H9 (cell line): ENCODE results near the gene TIMM22. TPM values are rescaled to one million over a fixed set of nuclear protein-coding genes. Genes with fewer than 3 reads are reported as not detected.

Experiments used
- DNase-seq: peaks from one replicate; pipeline ENCODE4 v3.0.0-alpha.2; 2017
- H2AFZ ChIP-seq: one replicate; pipeline ENCODE4 v1.6.1; 2013; ENCODE audit warnings: mild to moderate bottlenecking, low read length, control low read depth, moderate library complexity
- H2AK5ac ChIP-seq: 2 replicates; pipeline ENCODE4 v1.6.1; 2013; ENCODE audit warnings: low read length, control low read depth, mixed read lengths; ENCODE audit not compliant: insufficient read length
- H2BK120ac ChIP-seq: one replicate; pipeline ENCODE4 v1.6.1; 2013; ENCODE audit warnings: low read depth, mild to moderate bottlenecking, low read length, control low read depth, inconsistent platforms; ENCODE audit not compliant: poor library complexity, severe bottlenecking
- H2BK12ac ChIP-seq: 2 replicates; pipeline ENCODE4 v1.6.1; 2013; ENCODE audit warnings: low read length, control low read depth, mixed read lengths, low read depth; ENCODE audit not compliant: insufficient read length
- H2BK15ac ChIP-seq: 2 replicates; pipeline ENCODE4 v1.6.1; 2013; ENCODE audit warnings: low read depth, low read length, control low read depth
- H2BK20ac ChIP-seq: one replicate; pipeline ENCODE4 v1.6.1; 2013; ENCODE audit warnings: low read depth, mild to moderate bottlenecking, low read length, control low read depth, inconsistent platforms; ENCODE audit not compliant: poor library complexity, severe bottlenecking
- H2BK5ac ChIP-seq: 2 replicates; pipeline ENCODE4 v1.6.1; 2013; ENCODE audit warnings: low read length, control low read depth, mixed read lengths; ENCODE audit not compliant: insufficient read length
- H3K14ac ChIP-seq: 2 replicates; pipeline ENCODE4 v1.6.1; 2013; ENCODE audit warnings: low read length, control low read depth; ENCODE audit not compliant: insufficient read depth
- H3K18ac ChIP-seq: 2 replicates; pipeline ENCODE4 v1.6.1; 2013; ENCODE audit warnings: low read depth, mild to moderate bottlenecking, mixed read lengths, low read length, control low read depth; ENCODE audit not compliant: insufficient read length
- H3K23ac ChIP-seq: 2 replicates; pipeline ENCODE4 v1.6.1; 2013; ENCODE audit warnings: low read length, control low read depth, mixed read lengths, low read depth; ENCODE audit not compliant: insufficient read length
- H3K23me2 ChIP-seq: 2 replicates; pipeline ENCODE4 v1.6.1; 2013; ENCODE audit warnings: low read depth, mild to moderate bottlenecking, mixed read lengths, low read length, control low read depth; ENCODE audit not compliant: insufficient read length, poor library complexity, severe bottlenecking
- H3K27ac ChIP-seq: 2 replicates; pipeline ENCODE4 v1.5.1; 2013; ENCODE audit warnings: low read length, control low read depth, mixed read lengths, low read depth; ENCODE audit not compliant: insufficient read length
- H3K27me3 ChIP-seq: 2 replicates; pipeline ENCODE4 v1.6.1; 2013; ENCODE audit warnings: low read length, control low read depth, inconsistent platforms; ENCODE audit not compliant: insufficient read depth
- H3K4ac ChIP-seq: 2 replicates; pipeline ENCODE4 v1.6.1; 2013; ENCODE audit warnings: low read depth, mild to moderate bottlenecking, control low read depth, inconsistent platforms, low read length, moderate library complexity
- H3K4me1 ChIP-seq: 2 replicates; pipeline ENCODE4 v1.6.1; 2013; ENCODE audit warnings: low read length, control low read depth, inconsistent platforms; ENCODE audit not compliant: insufficient read depth
- H3K4me2 ChIP-seq: 2 replicates; pipeline ENCODE4 v1.6.1; 2013; ENCODE audit warnings: low read length, control low read depth, mixed read lengths; ENCODE audit not compliant: insufficient read length, insufficient read depth
- H3K56ac ChIP-seq: 2 replicates; pipeline ENCODE4 v1.6.1; 2013; ENCODE audit warnings: low read depth, mild to moderate bottlenecking, mixed read lengths, low read length, control low read depth; ENCODE audit not compliant: insufficient read length
- H3K79me1 ChIP-seq: 2 replicates; pipeline ENCODE4 v1.6.1; 2013; ENCODE audit warnings: low read depth, mild to moderate bottlenecking, moderate library complexity, low read length, control low read depth, inconsistent platforms; ENCODE audit not compliant: insufficient read depth, poor library complexity, severe bottlenecking
- H3K79me2 ChIP-seq: 2 replicates; pipeline ENCODE4 v1.6.1; 2013; ENCODE audit warnings: low read length, control low read depth, inconsistent platforms; ENCODE audit not compliant: insufficient read depth
- H3K9ac ChIP-seq: 2 replicates; pipeline ENCODE4 v1.6.1; 2013; ENCODE audit warnings: low read length, control low read depth, mixed read lengths; ENCODE audit not compliant: insufficient read length; ENCODE audit errors: extremely low read depth
- H3K9me3 ChIP-seq: one replicate; pipeline ENCODE4 v1.6.1; 2013; ENCODE audit warnings: low read depth, low read length, inconsistent platforms; ENCODE audit not compliant: control insufficient read depth
- H3T11ph ChIP-seq: one replicate; pipeline ENCODE4 v1.6.1; 2013; ENCODE audit warnings: mild to moderate bottlenecking, low read length, control low read depth, inconsistent platforms
- H4K20me1 ChIP-seq: one replicate; pipeline ENCODE4 v1.6.1; 2013; ENCODE audit not compliant: control insufficient read depth, insufficient read length, insufficient read depth
- H4K5ac ChIP-seq: 2 replicates; pipeline ENCODE4 v1.6.1; 2013; ENCODE audit warnings: low read depth, mild to moderate bottlenecking, mixed read lengths, low read length, control low read depth; ENCODE audit not compliant: insufficient read length
- H4K8ac ChIP-seq: replicated peaks from 2 replicates; pipeline ENCODE4 v1.6.1; 2013; ENCODE audit warnings: low read length, control low read depth, mixed read lengths, low read depth; ENCODE audit not compliant: insufficient read length
- H4K91ac ChIP-seq: 2 replicates; pipeline ENCODE4 v1.6.1; 2013; ENCODE audit warnings: low read depth, mild to moderate bottlenecking, moderate library complexity, mixed read lengths, low read length, control low read depth; ENCODE audit not compliant: insufficient read length
- H3K27ac Mint-ChIP-seq, 3 experiments: 2 replicates in 2 of 3; 3 replicates in 1 of 3; pipeline ENCODE4 v1.8.0; 2020 to 2021; ENCODE audit warnings: mixed read lengths in 3 of 3, mild to moderate bottlenecking in 1 of 3, moderate library complexity in 1 of 3
- H3K27me3 Mint-ChIP-seq: 2 replicates; pipeline ENCODE4 v1.8.0; 2021; ENCODE audit warnings: low read depth, mild to moderate bottlenecking, moderate library complexity, mixed read lengths
- H3K36me3 Mint-ChIP-seq, 3 experiments: 2 replicates in 2 of 3; 3 replicates in 1 of 3; pipeline ENCODE4 v1.8.0; 2020 to 2021; ENCODE audit warnings: low read depth in 3 of 3, mixed read lengths in 3 of 3; ENCODE audit not compliant: insufficient read depth in 1 of 3
- H3K4me1 Mint-ChIP-seq, 2 experiments: 2 replicates each; pipeline ENCODE4 v1.8.0; 2020; ENCODE audit warnings: mixed read lengths in 2 of 2
- H3K4me3 Mint-ChIP-seq, 2 experiments: 2 replicates in 1 of 2; 3 replicates in 1 of 2; pipeline ENCODE4 v1.8.0; 2020 to 2021; ENCODE audit warnings: mild to moderate bottlenecking in 2 of 2, mixed read lengths in 2 of 2, moderate library complexity in 1 of 2
- H3K9me3 Mint-ChIP-seq, 2 experiments: 2 replicates in 1 of 2; 3 replicates in 1 of 2; pipeline ENCODE4 v1.8.0; 2020; ENCODE audit warnings: mild to moderate bottlenecking in 2 of 2, mixed read lengths in 2 of 2, moderate library complexity in 1 of 2
- CTCF ChIP-seq: fragments of 200-600 bp; sonication (generic); conservative IDR thresholded peaks from 3 replicates; pipeline ENCODE4 v1.8.0; 2021; ENCODE audit warnings: antibody characterized with exemption, mild to moderate bottlenecking
- WGBS: extraction: QIAGEN DNeasy Blood & Tissue Kit; methylation state at CpG from one replicate; pipeline ENCODE4 v1.1.7; 2013; ENCODE audit warnings: missing lambda C conversion rate, low lambda C conversion rate, mixed read lengths; ENCODE audit not compliant: insufficient read length; ENCODE audit errors: extremely low coverage; 5-methylcytosine and 5-hydroxymethylcytosine counted together
- total RNA-seq: library from RNA; stranded (reverse); gene quantifications from 2 replicates; pipeline ENCODE4 v1.2.1, GENCODE V29; 2021

TIMM22 gene
- total RNA-seq, 1 experiment from 2014 or later = 23.0 TPM

- H3K36me3 Mint-ChIP-seq = peaks cover 11 to 23% (median 20%) of the 10 kb centered on the region in 3 experiments
Observed at GRCh38 chr17:965311-965989, 31.5 kb upstream of the TIMM22 start.

More at GRCh38 chr17:965311-965989, 31.5 kb upstream of the TIMM22 start:
- no peaks in the 10 kb centered on the region for H3K27me3 Mint-ChIP-seq
- Histone ChIP-seq H2BK120ac (no peak overlapping the region), H2BK5ac (no peak overlapping the region), H3K9me3 (no peaks in the 10 kb centered on the region), H3K4me1 (peaks cover 8% of the 10 kb centered on the region; the same call in 1 of the 2 replicates), H4K20me1 (peaks cover 2% of the 10 kb centered on the region), H4K5ac (no peak overlapping the region), H3K9ac (no peak overlapping the region), H2BK20ac (no peak overlapping the region), H2BK12ac (no peak overlapping the region), H3K27me3 (no peaks in the 10 kb centered on the region), H2AK5ac (no peak overlapping the region), H3K79me2 (peaks cover 24% of the 10 kb centered on the region; the same call in 1 of the 2 replicates), H3K18ac (no peak overlapping the region), H4K8ac (no peak overlapping the region), H2AFZ (no peak overlapping the region), H3K14ac (no peak overlapping the region), H3K4me2 (no peak overlapping the region), H3K79me1 (peaks cover 11% of the 10 kb centered on the region), H2BK15ac (no peak overlapping the region), H4K91ac (no peak overlapping the region), H3K23ac (no peak overlapping the region), H3K56ac (no peak overlapping the region), H3K27ac (no peak overlapping the region), H3T11ph (no peak overlapping the region), H3K23me2 (no peaks in the 10 kb centered on the region), H3K4ac (no peak overlapping the region)
- H3K4me3 Mint-ChIP-seq = no peak overlapping the region
- no peaks in the 10 kb centered on the region; a peak in 1 of 5 replicates for H3K9me3 Mint-ChIP-seq
- H3K27ac Mint-ChIP-seq = peak overlapping the region in 2 of 3 experiments; percentile 42 to 49; a peak in 5 of 7 replicates
- no CpG with 5 or more reads among the region's 12 CpGs for WGBS
- no peak for TF ChIP-seq CTCF
- H3K4me1 Mint-ChIP-seq = peaks cover 70 to 75% of the 10 kb centered on the region in 2 experiments
- no peak for DNase-seq
